ENCODE measurements around the gene KRTAP1-3. TPM values are rescaled to one million over a fixed set of nuclear protein-coding genes. Genes with fewer than 3 reads are reported as not detected.

KRTAP1-3 gene
- total and polyA plus RNA-seq, 3 experiments from 2014 or later, result not detected

DNA sequence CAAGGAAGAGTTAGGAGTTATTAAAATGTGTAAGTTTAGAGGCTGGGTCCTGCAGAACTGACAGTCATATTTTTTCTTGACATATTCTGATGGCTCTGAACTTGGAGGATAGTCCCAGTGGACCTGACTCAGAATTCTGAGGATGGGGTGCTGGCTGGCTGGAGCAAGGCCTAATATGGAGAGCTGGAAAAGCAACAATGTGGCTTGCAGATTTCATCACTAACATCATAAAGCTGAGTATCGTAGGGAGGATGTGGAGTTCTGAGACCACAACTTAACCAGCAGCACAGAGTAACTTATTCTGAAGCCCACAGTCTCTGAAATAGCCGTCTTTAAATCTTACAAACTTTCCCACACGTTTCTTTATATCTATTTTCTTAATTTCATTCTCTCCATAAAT is 10.0 kb downstream of the KRTAP1-3 start:
- peaks cover 8 to 69% of the 10 kb centered on the region in 2 donors for H3K27me3 Mint-ChIP-seq
- CTCF ChIA-PET, result no interaction called here

DNA sequence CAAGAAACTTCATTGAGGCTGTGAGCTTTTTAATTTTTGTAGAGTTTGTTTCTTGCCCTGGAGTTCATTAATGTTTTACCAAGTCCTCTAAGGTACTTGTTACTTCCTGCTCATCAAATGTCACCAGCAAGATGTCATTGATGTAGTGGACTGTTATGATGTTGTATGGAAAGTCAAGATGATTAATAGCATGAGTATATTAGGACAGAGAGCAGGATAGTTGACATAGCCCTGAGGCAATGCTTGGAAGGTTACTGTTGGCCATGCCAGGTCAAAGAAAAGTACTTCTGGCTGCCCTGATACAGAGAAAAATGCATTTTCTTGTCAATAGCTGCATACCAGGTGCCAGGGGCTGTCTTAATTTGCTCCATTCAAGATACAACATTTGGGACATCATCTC is 14.3 kb downstream of the KRTAP1-3 start:
- ChIA-PET POLR2A (no interaction called here), CTCF (no interaction called here)
- no peaks in the 10 kb centered on the region for H3K4me1 ChIP-seq (ENCODE audit: insufficient read depth, low read length)
- no peaks in the 10 kb centered on the region for H3K27me3 ChIP-seq (ENCODE audit: insufficient read depth, low read length, poor library complexity, severe bottlenecking)
- no peaks in the 10 kb centered on the region for H3K9me3 Mint-ChIP-seq
- H3K27ac ChIP-seq (ENCODE audit: low read depth, low read length), result no peak overlapping the region
- H3K36me3 ChIP-seq (ENCODE audit: insufficient read depth, low read length), result no peaks in the 10 kb centered on the region
- no peaks in the 10 kb centered on the region for H3K4me1 Mint-ChIP-seq
- no peak for DNase-seq
- H3K36me3 Mint-ChIP-seq, result peaks cover 0 to 12% (median 2%) of the 10 kb centered on the region in 3 donors
- H3K4me3 ChIP-seq (ENCODE audit: low read length), result no peak overlapping the region
- H3K27me3 Mint-ChIP-seq, result peaks cover 3 to 47% of the 10 kb centered on the region in 2 donors
- no peak overlapping the region for H3K4me3 Mint-ChIP-seq
- no peak overlapping the region for H3K27ac Mint-ChIP-seq
- no peaks in the 10 kb centered on the region for H3K9me3 ChIP-seq (ENCODE audit: low read length)

More for the DNA sequence above, 10.0 kb downstream of the KRTAP1-3 start:
- Histone ChIP-seq H3K27me3 (ENCODE audit: insufficient read depth, low read length, poor library complexity, severe bottlenecking) (no peaks in the 10 kb centered on the region), H3K27ac (ENCODE audit: low read depth, low read length) (no peak overlapping the region), H3K4me1 (ENCODE audit: insufficient read depth, low read length) (no peaks in the 10 kb centered on the region), H3K36me3 (ENCODE audit: insufficient read depth, low read length) (no peaks in the 10 kb centered on the region), H3K9me3 (ENCODE audit: low read length) (no peaks in the 10 kb centered on the region), H3K4me3 (ENCODE audit: low read length) (no peak overlapping the region)
- POLR2A ChIA-PET, result no interaction called here
- Mint-ChIP-seq H3K4me3 (no peak overlapping the region), H3K27ac (no peak overlapping the region), H3K9me3 (no peaks in the 10 kb centered on the region), H3K4me1 (no peaks in the 10 kb centered on the region), H3K36me3 (peaks cover 0 to 12% (median 0%) of the 10 kb centered on the region in 3 donors)
- DNase-seq, result no peak

DNA sequence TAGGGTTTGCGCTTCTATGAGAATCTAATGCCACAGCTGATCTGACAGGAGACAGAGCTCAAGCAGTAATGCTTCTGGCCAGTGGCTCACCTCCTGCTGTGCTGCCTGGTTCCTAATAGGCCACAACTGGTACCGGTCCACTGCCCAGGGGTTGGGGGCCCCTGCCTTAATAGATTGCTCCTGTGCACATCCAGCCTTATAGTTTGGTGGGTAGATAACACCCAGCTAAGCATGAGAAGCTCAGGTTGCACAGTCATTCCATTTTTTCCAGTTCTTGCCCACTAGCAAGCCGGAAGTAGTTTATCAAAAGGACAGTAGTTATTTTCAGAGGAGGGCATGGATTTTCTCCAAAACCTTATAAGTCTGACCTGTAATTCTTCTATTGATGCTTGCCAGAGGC is 15.3 kb downstream of the KRTAP1-3 start:
- CTCF ChIA-PET, result no interaction called here
- H3K4me3 Mint-ChIP-seq, result no peak overlapping the region
- no peaks in the 10 kb centered on the region for H3K9me3 Mint-ChIP-seq
- H3K4me3 ChIP-seq (ENCODE audit: low read length), result no peak overlapping the region
- H3K27ac Mint-ChIP-seq, result no peak overlapping the region
- H3K36me3 ChIP-seq (ENCODE audit: insufficient read depth, low read length), result no peaks in the 10 kb centered on the region
- POLR2A ChIA-PET, result interaction anchor here (0.6 kb wide), 1 partner anchor 695 kb away, joined by 4 read pairs; no protein-coding TSS in a partner anchor
- H3K4me1 ChIP-seq (ENCODE audit: insufficient read depth, low read length), result no peaks in the 10 kb centered on the region
- no peak overlapping the region for H3K27ac ChIP-seq (ENCODE audit: low read depth, low read length)
- no peaks in the 10 kb centered on the region for H3K4me1 Mint-ChIP-seq
- peaks cover 3 to 45% of the 10 kb centered on the region in 2 donors for H3K27me3 Mint-ChIP-seq
- H3K9me3 ChIP-seq (ENCODE audit: low read length), result no peaks in the 10 kb centered on the region
- no peaks in the 10 kb centered on the region for H3K27me3 ChIP-seq (ENCODE audit: insufficient read depth, low read length, poor library complexity, severe bottlenecking)
- DNase-seq, result no peak
- H3K36me3 Mint-ChIP-seq, result peaks cover 0 to 12% (median 2%) of the 10 kb centered on the region in 3 donors

DNA sequence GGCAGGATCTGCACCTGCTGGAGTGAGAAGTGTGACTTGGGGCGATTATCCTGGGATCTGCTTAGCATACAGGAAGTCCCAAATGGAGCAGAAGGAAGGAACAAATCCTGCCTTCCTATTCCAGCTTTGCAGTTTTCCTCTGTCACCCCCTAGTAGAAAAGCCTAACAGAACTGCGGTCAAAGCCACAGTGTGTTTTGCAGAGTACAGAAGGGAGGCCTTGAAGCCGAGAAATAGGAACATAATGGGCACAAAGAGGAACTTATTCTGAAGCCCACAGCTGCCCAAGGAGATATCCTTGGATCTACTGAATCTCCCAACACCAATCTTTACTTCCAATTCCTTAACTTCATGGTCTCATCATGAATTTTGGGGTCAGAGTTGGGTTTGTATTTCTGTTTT is 16.1 kb downstream of the KRTAP1-3 start:
- peaks cover 0 to 12% (median 2%) of the 10 kb centered on the region in 3 donors for H3K36me3 Mint-ChIP-seq

DNA sequence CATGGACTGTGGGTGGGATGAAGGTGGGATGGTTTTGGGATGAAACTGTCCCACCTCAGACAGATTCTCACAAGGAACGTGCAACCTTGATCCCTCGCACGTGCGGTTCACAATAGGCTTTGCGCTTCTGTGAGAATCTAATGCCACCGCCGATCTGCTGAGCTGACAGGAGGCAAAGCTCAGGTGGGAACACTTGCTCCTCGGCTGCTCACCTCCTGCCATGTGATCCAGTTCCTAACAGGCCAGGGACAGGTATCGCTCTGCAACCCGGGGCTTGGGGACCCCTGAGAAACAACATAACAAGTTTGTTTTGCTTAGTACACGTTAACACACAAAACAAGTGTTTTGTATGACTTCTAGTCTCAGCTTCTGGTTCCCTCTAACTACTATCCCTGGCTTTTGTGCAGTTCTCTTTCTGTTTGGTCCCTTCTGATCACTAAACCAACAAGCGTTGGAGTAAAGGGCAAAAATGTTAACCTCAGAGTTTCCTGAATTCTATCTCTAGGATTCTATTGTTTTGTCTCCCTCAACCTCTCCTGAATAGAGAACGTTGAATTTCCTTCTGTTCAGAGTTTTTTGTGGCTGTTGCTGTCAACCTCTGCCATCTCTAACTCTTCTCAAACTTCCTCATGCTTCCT is 18.0 kb downstream of the KRTAP1-3 start:
- no peak overlapping the region for H3K4me3 ChIP-seq (ENCODE audit: low read length)
- H3K4me1 ChIP-seq (ENCODE audit: insufficient read depth, low read length), result no peaks in the 10 kb centered on the region
- no peak for DNase-seq
- H3K27ac ChIP-seq (ENCODE audit: low read depth, low read length), result no peak overlapping the region
- no peaks in the 10 kb centered on the region for H3K36me3 ChIP-seq (ENCODE audit: insufficient read depth, low read length)
- peak overlapping the region in 1 of 8 donors; percentile 5 for H3K27ac Mint-ChIP-seq
- ChIA-PET CTCF (no interaction called here), POLR2A (no interaction called here)
- H3K4me3 Mint-ChIP-seq, result no peak overlapping the region
- H3K9me3 ChIP-seq (ENCODE audit: low read length), result no peaks in the 10 kb centered on the region
- H3K27me3 ChIP-seq (ENCODE audit: insufficient read depth, low read length, poor library complexity, severe bottlenecking), result no peaks in the 10 kb centered on the region
- no peaks in the 10 kb centered on the region for H3K9me3 Mint-ChIP-seq
- no peaks in the 10 kb centered on the region for H3K4me1 Mint-ChIP-seq
- H3K36me3 Mint-ChIP-seq, result peaks cover 0 to 6% (median 2%) of the 10 kb centered on the region in 3 donors
- H3K27me3 Mint-ChIP-seq, result peaks cover 0 to 25% of the 10 kb centered on the region in 2 donors

More for the DNA sequence above, 16.1 kb downstream of the KRTAP1-3 start:
- Histone ChIP-seq H3K4me3 (ENCODE audit: low read length) (no peak overlapping the region), H3K4me1 (ENCODE audit: insufficient read depth, low read length) (no peaks in the 10 kb centered on the region), H3K27ac (ENCODE audit: low read depth, low read length) (no peak overlapping the region), H3K9me3 (ENCODE audit: low read length) (no peaks in the 10 kb centered on the region), H3K27me3 (ENCODE audit: insufficient read depth, low read length, poor library complexity, severe bottlenecking) (no peaks in the 10 kb centered on the region), H3K36me3 (ENCODE audit: insufficient read depth, low read length) (no peaks in the 10 kb centered on the region)
- H3K9me3 Mint-ChIP-seq, result no peaks in the 10 kb centered on the region
- H3K4me3 Mint-ChIP-seq, result no peak overlapping the region
- H3K27ac Mint-ChIP-seq, result no peak overlapping the region
- H3K27me3 Mint-ChIP-seq, result peaks cover 3 to 36% of the 10 kb centered on the region in 2 donors
- H3K4me1 Mint-ChIP-seq, result no peaks in the 10 kb centered on the region
- CTCF ChIA-PET, result no interaction called here
- no peak for DNase-seq
- POLR2A ChIA-PET, result no interaction called here

DNA sequence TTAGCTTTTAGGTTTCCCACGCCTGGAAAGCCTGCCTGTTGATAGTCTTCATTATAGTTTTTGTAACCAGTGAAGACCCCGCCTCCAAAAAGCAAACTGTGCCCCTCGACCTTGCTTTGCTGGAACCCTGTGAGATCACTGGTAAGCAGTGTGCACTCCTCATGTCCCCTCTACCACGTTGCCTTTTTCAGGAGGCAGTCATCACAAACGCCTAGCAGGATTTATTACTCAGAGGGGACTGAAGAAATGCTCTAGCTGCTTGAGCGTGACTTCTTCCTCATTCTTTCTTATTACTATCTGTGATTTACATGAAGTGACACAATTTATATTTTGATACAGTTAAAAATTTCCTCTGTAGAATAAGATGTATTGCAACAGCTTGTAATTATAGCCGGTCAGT is 19.2 kb downstream of the KRTAP1-3 start:
- Histone ChIP-seq H3K27ac (ENCODE audit: low read depth, low read length) (no peak overlapping the region), H3K4me3 (ENCODE audit: low read length) (no peak overlapping the region), H3K36me3 (ENCODE audit: insufficient read depth, low read length) (no peaks in the 10 kb centered on the region), H3K9me3 (ENCODE audit: low read length) (no peaks in the 10 kb centered on the region), H3K4me1 (ENCODE audit: insufficient read depth, low read length) (no peaks in the 10 kb centered on the region), H3K27me3 (ENCODE audit: insufficient read depth, low read length, poor library complexity, severe bottlenecking) (no peaks in the 10 kb centered on the region)
- no peak overlapping the region for H3K27ac Mint-ChIP-seq
- ChIA-PET POLR2A (no interaction called here), CTCF (no interaction called here)
- peaks cover 0 to 2% (median 0%) of the 10 kb centered on the region in 3 donors for H3K36me3 Mint-ChIP-seq
- H3K4me3 Mint-ChIP-seq, result no peak overlapping the region
- no peaks in the 10 kb centered on the region for H3K9me3 Mint-ChIP-seq
- H3K27me3 Mint-ChIP-seq, result peaks cover 0 to 18% of the 10 kb centered on the region in 2 donors
- no peaks in the 10 kb centered on the region for H3K4me1 Mint-ChIP-seq
- no peak for DNase-seq

DNA sequence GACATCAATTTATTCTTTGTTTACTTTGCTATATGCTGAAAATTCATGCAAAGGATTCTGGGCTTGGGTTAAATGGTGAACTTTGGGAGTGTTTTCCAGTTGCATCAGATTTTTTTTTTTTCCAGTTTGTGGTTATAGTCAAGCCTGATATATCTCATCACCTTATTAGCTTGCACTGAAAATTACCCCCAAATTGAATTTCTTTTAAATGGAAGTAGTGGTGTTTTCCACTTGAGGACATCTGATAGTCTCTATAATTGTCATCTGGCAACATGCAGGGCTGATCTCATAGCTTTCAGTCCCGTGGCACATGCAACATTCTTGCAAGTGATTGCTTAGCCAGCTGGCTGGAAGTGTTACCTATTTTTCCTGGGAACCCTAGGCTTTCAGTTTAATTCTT is 21.1 kb downstream of the KRTAP1-3 start:
- Histone ChIP-seq H3K4me1 (ENCODE audit: insufficient read depth, low read length) (no peaks in the 10 kb centered on the region), H3K27ac (ENCODE audit: low read depth, low read length) (no peak overlapping the region), H3K4me3 (ENCODE audit: low read length) (no peak overlapping the region), H3K27me3 (ENCODE audit: insufficient read depth, low read length, poor library complexity, severe bottlenecking) (peaks cover 4% of the 10 kb centered on the region), H3K9me3 (ENCODE audit: low read length) (no peaks in the 10 kb centered on the region), H3K36me3 (ENCODE audit: insufficient read depth, low read length) (no peaks in the 10 kb centered on the region)
- Mint-ChIP-seq H3K9me3 (no peaks in the 10 kb centered on the region), H3K27ac (no peak overlapping the region), H3K36me3 (peaks cover 0 to 2% (median 0%) of the 10 kb centered on the region in 3 donors), H3K27me3 (peaks cover 2 to 18% of the 10 kb centered on the region in 2 donors), H3K4me3 (no peak overlapping the region), H3K4me1 (no peaks in the 10 kb centered on the region)
- ChIA-PET POLR2A (no interaction called here), CTCF (no interaction called here)
- no peak for DNase-seq

DNA sequence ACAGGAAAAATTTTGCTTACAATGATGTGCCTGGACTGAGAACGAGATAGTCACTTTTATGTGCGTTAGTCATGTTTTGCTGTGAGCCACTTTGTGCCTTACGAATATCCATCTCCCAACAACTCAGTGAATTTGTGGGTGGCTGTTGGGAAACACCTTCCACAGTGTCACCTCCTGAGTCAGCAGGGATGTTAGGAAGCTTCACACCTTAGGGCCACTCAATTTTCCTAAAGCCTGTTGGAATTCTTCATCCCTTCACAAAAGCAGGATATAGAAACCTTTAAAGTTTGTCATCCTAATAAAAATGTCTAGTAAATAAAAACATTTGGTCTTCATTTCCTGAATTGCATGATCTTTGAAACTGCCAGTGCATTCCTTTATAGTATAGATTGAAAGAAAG is 21.5 kb downstream of the KRTAP1-3 start:
- POLR2A ChIA-PET, result no interaction called here
- H3K4me1 ChIP-seq (ENCODE audit: insufficient read depth, low read length), result no peaks in the 10 kb centered on the region
- H3K27ac Mint-ChIP-seq, result no peak overlapping the region
- no peak overlapping the region for H3K4me3 ChIP-seq (ENCODE audit: low read length)
- CTCF ChIA-PET, result no interaction called here
- H3K36me3 ChIP-seq (ENCODE audit: insufficient read depth, low read length), result no peaks in the 10 kb centered on the region
- H3K9me3 Mint-ChIP-seq, result no peaks in the 10 kb centered on the region
- no peak overlapping the region for H3K4me3 Mint-ChIP-seq
- no peaks in the 10 kb centered on the region for H3K4me1 Mint-ChIP-seq
- no peaks in the 10 kb centered on the region for H3K9me3 ChIP-seq (ENCODE audit: low read length)
- no peaks in the 10 kb centered on the region for H3K36me3 Mint-ChIP-seq
- peaks cover 4% of the 10 kb centered on the region for H3K27me3 ChIP-seq (ENCODE audit: insufficient read depth, low read length, poor library complexity, severe bottlenecking)
- no peak overlapping the region for H3K27ac ChIP-seq (ENCODE audit: low read depth, low read length)
- H3K27me3 Mint-ChIP-seq, result peaks cover 2 to 18% of the 10 kb centered on the region in 2 donors
- DNase-seq, result no peak
